C4-2B (cell line): ENCODE data around the gene EXOSC6.
"Not testable (repeated sequence)": the region's sequence is repeated elsewhere in the genome, so short reads cannot be mapped to it uniquely, and the experiment has no call there.

Experiments used
- H3K27ac ChIP-seq: fragments of 450-650 bp; 2 replicates; pipeline ENCODE4 v1.5.1; 2017

The EXOSC6 gene

DNA sequence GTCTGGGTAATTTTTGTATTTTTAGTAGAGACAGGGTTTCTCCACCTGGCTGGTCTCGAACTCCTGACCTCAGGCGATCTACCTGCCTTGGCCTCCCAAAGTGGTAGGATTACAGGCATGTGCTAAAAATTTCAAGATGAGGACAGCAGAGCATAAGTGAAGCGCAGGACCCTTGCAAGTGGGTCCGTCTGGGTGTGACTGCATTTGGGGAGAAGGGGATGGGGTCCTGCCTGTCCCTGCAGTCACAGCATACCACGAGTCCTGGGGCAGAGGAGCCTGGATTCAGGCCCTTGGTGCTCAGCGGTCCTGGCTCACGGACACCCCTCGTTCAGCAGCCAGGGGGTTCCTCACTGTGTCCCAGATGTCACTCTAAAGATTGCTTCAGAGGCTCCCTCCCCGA, 53.5 kb downstream of the EXOSC6 start:
- not testable (repeated sequence) for H3K27ac ChIP-seq

DNA sequence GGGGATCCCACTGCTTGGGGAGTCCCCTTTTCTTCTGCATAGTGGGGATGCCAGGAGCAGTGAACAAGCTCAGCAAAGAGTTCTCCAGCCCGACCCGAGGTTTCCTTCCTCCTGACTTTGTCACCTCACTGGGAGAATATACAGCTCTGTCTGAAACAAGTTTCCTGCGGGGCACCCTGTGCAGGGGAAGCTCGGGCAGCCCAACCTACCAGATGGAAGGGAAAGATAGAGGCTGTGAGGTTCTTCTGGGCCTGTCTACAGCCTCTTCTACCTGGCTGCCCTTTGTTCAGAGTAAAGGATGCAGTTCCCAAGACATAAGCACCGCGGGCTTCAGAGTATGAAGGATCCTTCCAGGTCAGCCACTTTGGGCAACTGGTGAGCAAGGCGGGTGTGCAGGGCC, 54.1 kb downstream of the EXOSC6 start:
- not testable (repeated sequence) for H3K27ac ChIP-seq
